SK-N-SH treated with all-trans-retinoic acid at 6 μM for 48 hours (cell line): ENCODE measurements around the gene DSN1.

ENCODE experiments used
- BACH2 ChIP-seq: fragments of 250-450 bp; sonication (Bioruptor Pico); IDR thresholded peaks from 2 replicates; pipeline ENCODE4 v1.9.0; 2021; ENCODE audit warnings: mild to moderate bottlenecking, borderline replicate concordance
- CREB5 ChIP-seq: fragments of 250-450 bp; sonication (Bioruptor Pico); IDR thresholded peaks from 2 replicates; pipeline ENCODE4 v1.5.1; 2020; ENCODE audit warnings: low read depth, mild to moderate bottlenecking, moderate library complexity
- ESRRG ChIP-seq: fragments of 250-450 bp; sonication (Bioruptor Pico); IDR thresholded peaks from 2 replicates; pipeline ENCODE4 v1.6.1; 2021; ENCODE audit warnings: mild to moderate bottlenecking
- ISL1 ChIP-seq: fragments of 250-450 bp; sonication (Bioruptor Pico); IDR thresholded peaks from 2 replicates; pipeline ENCODE4 v2.1.2; 2022; ENCODE audit warnings: mild to moderate bottlenecking, moderate library complexity
- PPARA ChIP-seq: fragments of 250-450 bp; sonication (Bioruptor Pico); IDR thresholded peaks from 2 replicates; pipeline ENCODE4 v1.5.0; 2020; ENCODE audit warnings: mild to moderate bottlenecking, borderline replicate concordance
- RARB ChIP-seq: fragments of 250-450 bp; sonication (Bioruptor Pico); IDR thresholded peaks from 2 replicates; pipeline ENCODE4 v1.8.0; 2021; ENCODE audit warnings: mild to moderate bottlenecking, moderate library complexity
- SNAI2 ChIP-seq: fragments of 250-450 bp; sonication (Bioruptor Pico); IDR thresholded peaks from 2 replicates; pipeline ENCODE4 v1.5.0; 2020; ENCODE audit warnings: mild to moderate bottlenecking, moderate library complexity
- TSHZ2 ChIP-seq: fragments of 250-450 bp; sonication (Bioruptor Pico); IDR thresholded peaks from 2 replicates; pipeline ENCODE4 v1.5.0; 2020; ENCODE audit warnings: mild to moderate bottlenecking, moderate library complexity
- ZC3H10 ChIP-seq: fragments of 250-450 bp; sonication (Bioruptor Pico); IDR thresholded peaks from 2 replicates; pipeline ENCODE4 v1.5.1; 2021; ENCODE audit warnings: mild to moderate bottlenecking, moderate library complexity
- ZFP3 ChIP-seq: fragments of 250-450 bp; sonication (Bioruptor Pico); IDR thresholded peaks from 2 replicates; pipeline ENCODE4 v1.5.0; 2020; ENCODE audit warnings: mild to moderate bottlenecking, moderate library complexity
- ZFP30 ChIP-seq: fragments of 450-650 bp; formaldehyde crosslinking; IDR thresholded peaks from 2 replicates; pipeline ENCODE4 v1.5.0; 2022; ENCODE audit warnings: mild to moderate bottlenecking, moderate library complexity
- ZNF8 ChIP-seq: fragments of 450-650 bp; formaldehyde crosslinking; IDR thresholded peaks from 2 replicates; pipeline ENCODE4 v1.5.0; 2020; ENCODE audit warnings: mild to moderate bottlenecking, moderate library complexity
- TF ChIP-seq, protein P1 (sequence below): fragments of 250-450 bp; sonication (Bioruptor Pico); IDR thresholded peaks from 2 replicates; pipeline ENCODE4 v1.8.0; 2020; ENCODE audit warnings: mild to moderate bottlenecking, moderate library complexity, borderline replicate concordance

DNA sequence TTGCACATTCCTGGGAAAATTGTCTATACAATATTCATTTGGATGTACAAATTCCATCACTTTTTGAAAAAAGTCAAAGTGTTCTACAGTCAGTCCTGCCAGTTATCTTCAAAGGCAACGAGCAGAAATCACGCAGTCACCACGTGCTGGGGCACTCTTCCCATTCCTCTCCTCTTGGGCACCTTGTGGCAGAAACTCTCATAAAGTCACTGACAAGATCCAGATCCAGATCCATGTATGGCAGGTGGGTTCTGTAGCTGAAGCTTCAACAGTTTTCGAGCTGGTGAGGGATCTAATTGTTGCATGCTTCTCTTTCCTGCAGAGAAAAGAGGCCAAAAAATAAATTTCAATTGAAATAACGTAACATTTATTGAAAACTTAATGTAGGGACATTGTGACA is 21.0 kb downstream of the DSN1 start:
- TF ChIP-seq ZC3H10 = no peak
- TF ChIP-seq ZFP3 (CRISPR knock-in tag) = no peak
- TF ChIP-seq, protein P1, sequence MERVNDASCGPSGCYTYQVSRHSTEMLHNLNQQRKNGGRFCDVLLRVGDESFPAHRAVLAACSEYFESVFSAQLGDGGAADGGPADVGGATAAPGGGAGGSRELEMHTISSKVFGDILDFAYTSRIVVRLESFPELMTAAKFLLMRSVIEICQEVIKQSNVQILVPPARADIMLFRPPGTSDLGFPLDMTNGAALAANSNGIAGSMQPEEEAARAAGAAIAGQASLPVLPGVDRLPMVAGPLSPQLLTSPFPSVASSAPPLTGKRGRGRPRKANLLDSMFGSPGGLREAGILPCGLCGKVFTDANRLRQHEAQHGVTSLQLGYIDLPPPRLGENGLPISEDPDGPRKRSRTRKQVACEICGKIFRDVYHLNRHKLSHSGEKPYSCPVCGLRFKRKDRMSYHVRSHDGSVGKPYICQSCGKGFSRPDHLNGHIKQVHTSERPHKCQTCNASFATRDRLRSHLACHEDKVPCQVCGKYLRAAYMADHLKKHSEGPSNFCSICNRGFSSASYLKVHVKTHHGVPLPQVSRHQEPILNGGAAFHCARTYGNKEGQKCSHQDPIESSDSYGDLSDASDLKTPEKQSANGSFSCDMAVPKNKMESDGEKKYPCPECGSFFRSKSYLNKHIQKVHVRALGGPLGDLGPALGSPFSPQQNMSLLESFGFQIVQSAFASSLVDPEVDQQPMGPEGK (CRISPR knock-in tag) = no peak
- no peak for TF ChIP-seq ZFP30 (CRISPR knock-in tag)
- TF ChIP-seq ESRRG (CRISPR knock-in tag) = no peak
- no peak for TF ChIP-seq RARB (CRISPR knock-in tag)
- TF ChIP-seq CREB5 = no peak
- TF ChIP-seq ISL1 (CRISPR knock-in tag) = no peak
- no peak for TF ChIP-seq ZNF8 (CRISPR knock-in tag)
- TF ChIP-seq PPARA = no peak
- no peak for TF ChIP-seq TSHZ2 (CRISPR knock-in tag)
- TF ChIP-seq BACH2 (CRISPR knock-in tag) = no peak
- no peak for TF ChIP-seq SNAI2 (CRISPR knock-in tag)
